Measurements from ENCODE around the gene CPT1B. TPM values are rescaled to one million over a fixed set of nuclear protein-coding genes. Genes with fewer than 3 reads are reported as not detected.
A peak's percentile ranks its signal among the peaks of the same experiment; 100 is the strongest.

Gene CPT1B
- total and polyA plus RNA-seq, 2 donors (not counting 1 experiment from before 2014, with no cell fraction given): 55.0 to 109 TPM

GRCh38 chr22:50546326-50547262 lies 31.6 kb downstream of the CPT1B start:
- H3K4me2 ChIP-seq (replicated peaks; ENCODE audit: low read depth, low read length, poor library complexity, severe bottlenecking): peak overlapping the region; percentile 98
- H3K36me3 ChIP-seq (replicated peaks in 1 of 2; ENCODE audit: control extremely low read depth in 1 of 2, control insufficient read depth in 1 of 2, extremely low read depth in 1 of 2, insufficient read depth in 2 of 2, low read length in 1 of 2): no peaks in the 10 kb centered on the region
- ATAC-seq (ENCODE audit: low read depth) (no peak), DNase-seq (no peak)
- 86% methylated on average over 78 of the region's 78 CpGs for WGBS (ENCODE audit: insufficient coverage)
- peaks cover 38% of the 10 kb centered on the region for H3K4me1 Mint-ChIP-seq
- no peaks in the 10 kb centered on the region for H3K9me3 Mint-ChIP-seq (ENCODE audit: insufficient read depth)
- no peak overlapping the region for H3K27ac ChIP-seq (ENCODE audit: low read length in 2 of 2)
- H3K4me1 ChIP-seq (ENCODE audit: control insufficient read depth in 2 of 2, insufficient read depth in 2 of 2, low read length in 2 of 2): peaks cover 32 to 53% of the 10 kb centered on the region in 2 donors
- no peaks in the 10 kb centered on the region for H3K27me3 ChIP-seq (replicated peaks in 1 of 4; ENCODE audit: control extremely low read depth in 1 of 4, control insufficient read depth in 3 of 4, insufficient read depth in 4 of 4, low read length in 3 of 4)
- POLR2A ChIA-PET: interaction anchor here (0.8 to 2.7 kb wide), 5 partner anchors 8 to 21 kb away, joined by 3 to 23 read pairs (median 10); partner anchors contain the start of genes SCO2 and TYMP
- no peak overlapping the region for H3K9ac ChIP-seq (ENCODE audit: low read length)
- peaks cover 21% of the 10 kb centered on the region for H3K79me2 ChIP-seq (ENCODE audit: control insufficient read depth, insufficient read depth, low read length)
- H3K4me3 Mint-ChIP-seq: peak overlapping the region; percentile 37
- no peaks in the 10 kb centered on the region for H4K20me1 ChIP-seq (ENCODE audit: control insufficient read depth, insufficient read depth, low read length, poor library complexity, severe bottlenecking)
- intact Hi-C loops (cut with micrococcal nuclease): no loop called here
- no peaks in the 10 kb centered on the region for H3K27me3 Mint-ChIP-seq
- peak overlapping the region; percentile 75 for H3K27ac Mint-ChIP-seq
- no peaks in the 10 kb centered on the region for H3K9me3 ChIP-seq (ENCODE audit: control extremely low read depth in 1 of 3, control insufficient read depth in 2 of 3, insufficient read depth in 1 of 3, low read length in 2 of 3)
- CTCF ChIA-PET: interaction anchor here (0.8 to 2.2 kb wide), 5 partner anchors 11 to 75 kb away, joined by 3 to 13 read pairs (median 11); partner anchors contain the start of gene SCO2
- H3K4me3 ChIP-seq (ENCODE audit: control extremely low read depth in 1 of 5, extremely low read depth in 1 of 5, insufficient read depth in 1 of 5, low read depth in 2 of 5, low read length in 4 of 5): no peak overlapping the region
- TF ChIP-seq EZH2 (IDR thresholded peaks at IDR 0.05; ENCODE audit: borderline replicate concordance, insufficient read depth, low read depth, low read length, poor library complexity, severe bottlenecking) (no peak), CTCF (IDR thresholded peaks at IDR 0.05) (no peak)
- no peak overlapping the region for H2AFZ ChIP-seq (ENCODE audit: insufficient read depth, low read depth, low read length, poor library complexity, severe bottlenecking)
